AML-193 (cell line): ENCODE measurements around the gene GXYLT1.
"Not testable (repeated sequence)": the region's sequence is repeated elsewhere in the genome, so short reads cannot be mapped to it uniquely, and the experiment has no call there.

ENCODE experiments used
- DNase-seq, 2 experiments: peaks; one replicate each; lab custom pipeline; 2025; lab: John Stamatoyannopoulos, UW

GXYLT1 gene

GRCh38 chr12:42144158-42144407 is 591 bp downstream of the GXYLT1 start:
- no peak for DNase-seq

- DNase-seq = peak; percentile 11 to 28
Observed at GRCh38 chr12:42143452-42144157, 1.1 kb downstream of the GXYLT1 start.

DNA sequence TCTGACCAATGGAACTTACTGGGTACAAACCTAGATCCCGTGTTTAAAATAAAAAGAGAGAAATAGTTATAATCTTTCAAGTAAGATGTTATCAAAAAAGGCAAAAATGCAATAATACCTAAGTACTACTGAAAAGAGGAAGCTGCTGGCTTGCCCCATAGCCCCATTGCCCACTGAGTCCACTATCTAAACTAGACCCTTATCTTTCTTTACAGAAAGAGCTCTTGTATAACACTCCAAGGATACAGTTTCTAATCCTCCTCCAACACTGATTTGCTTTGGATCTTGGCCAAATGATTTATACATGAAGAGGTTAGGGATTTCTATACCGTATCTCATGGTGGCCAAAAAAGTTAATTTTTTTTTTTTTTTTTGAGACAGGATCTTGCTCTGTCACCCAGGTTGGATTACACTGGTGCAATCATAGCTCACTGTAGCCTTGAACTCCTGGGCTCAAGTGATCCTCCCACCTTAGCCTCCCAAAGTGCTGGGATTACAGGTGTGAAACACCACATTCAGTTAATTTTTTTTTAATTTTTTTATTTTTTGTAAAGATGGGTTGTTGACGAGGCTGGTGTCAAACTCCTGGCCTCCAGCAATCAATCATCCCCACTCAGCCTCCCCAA is 2.6 kb downstream of the GXYLT1 start:
- DNase-seq = peak; percentile 37 to 48

DNA sequence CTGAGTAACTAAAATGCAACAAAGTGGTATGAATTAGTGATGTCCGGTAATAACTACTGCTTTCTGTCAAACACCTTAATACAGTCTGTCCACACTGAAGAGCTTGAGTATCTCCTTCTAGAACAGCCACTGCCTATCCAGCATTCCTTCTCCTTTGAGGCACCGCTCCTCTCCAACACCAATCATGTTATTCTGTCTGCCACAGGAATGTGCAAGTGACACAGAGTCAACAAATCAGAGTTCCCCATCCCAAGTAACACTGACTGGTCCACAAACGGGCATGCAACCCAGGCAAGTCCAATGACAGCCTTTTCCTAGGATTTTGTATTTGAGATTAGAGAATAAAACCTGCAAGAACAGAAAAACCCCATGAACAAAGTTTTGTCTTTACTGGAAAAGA is 3.8 kb downstream of the GXYLT1 start:
- DNase-seq = no peak

DNA sequence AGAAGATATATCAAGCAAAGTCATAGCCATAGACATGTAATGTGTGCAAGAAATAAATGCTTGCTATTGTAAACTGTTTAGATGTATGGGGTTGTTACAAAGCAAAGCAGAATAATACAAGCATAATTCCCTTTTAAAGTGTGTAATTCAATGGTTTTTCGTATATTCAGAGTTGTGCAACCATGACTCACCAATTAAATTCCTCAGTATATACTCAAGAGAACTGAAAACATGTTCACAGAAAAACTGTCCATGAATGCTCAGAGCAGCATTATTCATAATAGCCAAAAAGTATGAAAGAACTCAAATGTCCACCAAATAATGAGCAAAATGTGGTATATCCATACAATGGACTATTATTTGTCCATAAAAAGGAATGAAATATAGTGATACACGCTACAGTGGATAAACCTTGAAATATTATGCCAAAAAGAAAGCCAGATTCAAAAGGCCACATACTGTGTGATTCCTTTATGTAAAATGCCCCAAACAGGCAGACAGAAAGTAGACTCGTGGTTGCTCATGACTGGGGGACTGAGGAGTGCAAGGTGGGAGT is 9.3 kb downstream of the GXYLT1 start:
- peak in 1 of 2 experiments; percentile 8 for DNase-seq

DNA sequence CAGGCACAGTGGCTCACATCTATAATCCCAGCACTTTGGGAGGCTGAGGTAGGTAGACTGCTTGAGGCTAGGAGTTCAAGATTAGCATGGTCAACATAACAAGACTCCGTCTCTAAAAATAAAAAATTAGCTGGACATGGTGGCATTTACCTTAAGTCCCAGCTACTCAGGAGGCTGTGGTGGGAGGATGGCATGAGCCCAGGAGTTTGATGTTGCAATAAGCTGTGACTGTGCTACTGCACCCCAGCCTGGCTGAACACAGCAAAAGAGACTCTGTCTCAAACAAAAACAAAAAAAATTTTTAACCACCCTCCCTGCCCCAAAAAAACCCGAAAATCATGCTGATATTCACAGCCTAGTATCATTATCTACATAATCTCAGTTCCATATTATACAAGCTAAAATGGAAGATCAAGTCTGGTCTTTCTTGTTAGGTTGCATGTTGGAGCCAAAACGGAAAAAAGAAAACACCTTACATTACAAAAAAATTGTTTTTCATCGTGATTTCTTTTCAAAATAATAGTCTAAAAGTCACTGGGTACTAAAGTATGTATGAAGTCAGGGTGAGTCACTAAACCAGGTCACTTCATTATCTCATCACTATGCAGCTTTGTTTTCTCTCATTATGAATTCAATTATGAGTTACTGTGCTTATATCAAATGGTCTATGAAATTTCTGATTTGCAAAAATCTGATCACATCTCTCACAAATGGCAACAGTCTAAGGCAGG is 13.8 kb downstream of the GXYLT1 start:
- peak; percentile 42 to 61 for DNase-seq

- peak; percentile 52 to 70 for DNase-seq
Observed at GRCh38 chr12:42129595-42130204, 15.0 kb downstream of the GXYLT1 start.

GRCh38 chr12:42128888-42129287 is 15.8 kb downstream of the GXYLT1 start:
- no peak for DNase-seq

DNA sequence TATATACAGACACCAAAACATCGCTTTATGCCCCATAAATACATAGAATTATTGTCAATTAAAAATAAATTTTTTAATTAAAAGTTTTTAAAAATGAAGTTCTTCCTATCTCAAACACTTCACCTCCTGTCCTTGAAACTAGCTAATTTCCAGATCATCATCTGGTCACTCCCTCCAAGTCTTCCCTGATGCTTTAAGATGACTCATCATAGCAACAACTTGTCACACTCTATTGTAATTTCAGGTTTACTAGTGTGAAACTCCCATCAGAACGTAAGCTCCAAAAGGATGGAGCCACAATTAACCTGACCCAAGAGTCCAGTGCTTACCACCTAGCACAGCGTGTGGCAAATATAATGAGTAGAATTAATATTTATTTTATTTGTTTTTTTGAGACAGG is 16.3 kb downstream of the GXYLT1 start:
- DNase-seq = no peak

GRCh38 chr12:42126963-42127362 is 17.7 kb downstream of the GXYLT1 start:
- DNase-seq = no peak

GRCh38 chr12:42125388-42125767 is 19.3 kb downstream of the GXYLT1 start:
- peak; percentile 20 to 42 for DNase-seq

GRCh38 chr12:42124764-42125387 is 19.8 kb downstream of the GXYLT1 start:
- no peak for DNase-seq

DNA sequence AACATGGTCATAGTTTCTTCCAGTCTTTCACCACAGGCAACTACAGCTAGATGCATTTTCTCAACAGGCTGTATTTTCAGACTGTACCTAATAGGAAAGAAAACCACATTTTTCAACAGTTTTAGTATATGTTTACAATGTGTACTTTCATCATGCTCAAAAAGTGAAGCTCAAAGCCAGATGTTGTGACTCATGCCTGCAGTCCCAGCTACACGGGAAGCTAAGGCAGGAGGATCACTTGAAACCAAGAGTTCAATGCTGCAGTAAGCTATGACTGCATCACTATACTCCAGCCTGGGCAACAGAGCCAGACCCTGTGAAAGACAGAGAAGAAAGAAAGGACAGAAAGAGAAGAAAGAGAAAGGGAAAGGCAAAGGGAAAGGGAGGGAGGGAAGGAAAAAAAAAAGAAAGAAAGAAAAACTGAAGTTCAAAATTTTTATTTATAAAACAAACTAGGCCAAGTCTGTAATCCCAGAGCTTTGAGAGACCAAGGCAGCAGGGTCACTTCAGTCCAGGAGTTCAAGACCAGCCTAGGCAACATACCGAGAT is 25.5 kb downstream of the GXYLT1 start:
- DNase-seq = no peak

DNA sequence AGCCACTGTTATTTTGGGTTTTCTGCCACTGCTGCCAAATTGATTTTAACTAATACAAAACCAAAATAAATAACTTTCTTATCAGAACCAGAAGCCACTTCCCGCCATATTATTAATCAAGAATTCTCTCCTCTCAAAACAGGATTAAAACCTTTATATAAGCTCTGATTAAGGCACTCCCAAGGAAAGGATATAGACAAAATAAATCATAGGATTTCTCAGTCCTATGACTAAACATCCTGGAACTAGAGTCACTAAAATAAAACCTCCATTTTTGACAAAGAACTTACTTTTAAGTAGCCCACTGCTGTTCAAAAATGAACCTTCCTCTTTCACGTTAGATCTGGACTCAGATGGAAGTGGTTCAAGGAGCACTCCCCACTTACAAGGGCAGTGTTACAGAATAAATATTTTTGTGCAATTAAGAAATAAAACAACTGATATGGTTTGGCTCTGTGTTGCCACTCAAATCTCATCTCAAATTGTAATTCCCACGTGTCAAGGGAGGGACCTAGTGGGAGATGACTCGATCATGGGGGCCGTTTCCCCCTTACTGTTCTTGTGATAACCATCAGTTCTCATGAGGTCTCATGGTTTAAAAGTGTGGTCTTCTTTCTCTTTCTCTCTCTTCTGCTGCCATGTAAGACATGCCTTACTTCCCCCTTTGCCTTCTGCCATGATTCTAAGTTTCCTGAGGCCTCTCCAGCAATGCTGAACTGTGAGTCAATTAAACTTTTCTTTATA is 26.4 kb downstream of the GXYLT1 start:
- DNase-seq = no peak

DNA sequence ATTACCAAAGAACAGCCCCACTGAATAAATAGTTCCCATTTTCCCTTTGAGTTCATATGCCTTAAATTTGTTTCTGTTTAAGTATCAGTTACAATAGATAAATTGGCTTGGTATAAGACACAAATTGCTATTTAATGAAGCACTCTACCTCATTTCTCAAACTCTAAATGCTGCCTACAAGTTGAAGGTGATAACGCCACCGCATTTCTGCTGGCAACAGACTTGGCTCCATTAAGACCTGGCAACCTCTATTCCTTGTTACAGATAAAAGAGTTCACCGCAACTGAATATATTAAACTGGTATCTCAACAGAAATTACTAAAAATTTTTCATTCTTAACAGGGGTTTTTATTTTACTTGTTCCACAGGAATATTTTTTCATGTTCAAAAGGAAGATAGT is 35.6 kb downstream of the GXYLT1 start:
- no peak for DNase-seq

GRCh38 chr12:42106791-42107190 is 37.9 kb downstream of the GXYLT1 start:
- not testable (repeated sequence) for DNase-seq

- DNase-seq = no peak
Observed at GRCh38 chr12:42104784-42105183, 39.9 kb downstream of the GXYLT1 start.

DNA sequence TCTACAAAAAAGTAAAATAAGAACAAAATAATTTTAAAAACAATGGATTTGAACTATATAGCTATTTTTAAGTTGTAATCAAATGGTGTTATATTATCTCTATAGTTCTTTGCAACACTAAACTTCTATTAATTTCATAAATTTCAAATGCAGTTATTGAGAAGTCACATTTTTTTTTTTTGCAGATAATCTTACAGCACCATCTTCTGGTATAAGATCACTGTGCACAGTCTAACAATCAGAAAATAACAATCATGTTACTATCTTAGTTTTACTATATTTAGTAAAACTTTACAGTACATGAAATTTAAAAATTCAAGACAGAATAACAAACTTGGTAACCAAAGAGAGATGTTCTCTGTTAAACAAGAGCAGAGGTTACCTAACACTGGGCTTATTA is 40.6 kb downstream of the GXYLT1 start:
- no peak for DNase-seq

DNA sequence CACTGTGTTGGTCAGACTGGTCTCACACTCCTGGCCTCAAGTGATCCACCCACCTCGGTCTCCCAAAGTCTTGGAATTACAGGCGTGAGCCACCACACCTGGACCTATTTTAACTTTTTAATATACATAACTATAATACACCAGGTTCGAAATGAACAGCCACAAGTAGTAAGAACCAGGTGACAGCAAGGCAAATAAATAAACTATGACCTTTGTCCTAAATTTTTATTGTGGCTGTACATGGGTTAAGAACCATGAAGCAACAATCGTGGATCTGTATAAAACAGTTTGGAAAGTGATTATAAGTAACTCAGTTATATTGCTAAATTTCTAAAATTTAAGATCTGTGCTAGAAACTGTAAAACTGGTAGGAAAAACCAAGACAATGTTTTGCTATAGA is 41.5 kb downstream of the GXYLT1 start:
- no peak for DNase-seq

DNA sequence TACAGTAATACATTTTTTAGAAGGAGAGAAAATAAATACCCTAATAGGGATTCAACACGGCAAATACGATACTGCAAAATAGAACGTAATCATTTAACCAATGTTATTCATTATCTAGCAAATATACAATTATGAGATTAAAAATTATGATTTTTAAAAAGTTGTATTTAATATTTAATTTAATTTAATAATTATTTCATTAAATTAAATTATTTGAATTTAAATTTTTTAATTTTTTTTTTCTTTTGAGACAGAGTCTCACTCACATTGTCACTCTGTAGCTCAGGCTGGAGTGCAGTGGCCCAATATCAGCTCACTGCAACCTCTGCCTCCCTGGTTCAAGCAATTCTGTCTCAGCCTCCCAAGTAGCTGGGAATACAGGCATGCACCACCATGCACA is 42.0 kb downstream of the GXYLT1 start:
- no peak for DNase-seq

DNA sequence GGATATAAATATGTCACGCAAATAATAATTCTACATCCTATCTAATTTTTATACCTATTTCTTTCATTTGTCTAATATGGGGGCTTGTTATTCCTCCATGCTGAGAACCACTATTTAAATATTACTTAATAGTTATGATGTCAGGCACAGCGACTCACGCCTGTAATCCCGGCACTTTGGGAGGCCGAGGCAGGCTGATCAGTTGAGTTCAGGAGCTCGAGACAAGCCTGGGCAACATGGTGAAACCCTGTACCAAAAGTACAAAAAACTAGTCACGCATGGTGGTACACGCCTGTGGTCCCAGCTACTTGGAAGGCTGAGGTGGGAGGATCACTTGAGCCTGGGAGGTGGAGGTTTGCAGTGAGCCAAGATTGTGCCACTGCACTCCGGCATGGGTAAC is 45.2 kb downstream of the GXYLT1 start:
- no peak for DNase-seq
